ENCODE data around the gene FBXL14.
"Not testable (repeated sequence)": the region's sequence is repeated elsewhere in the genome, so short reads cannot be mapped to it uniquely, and the experiment has no call there.

FBXL14 gene

GRCh38 chr12:1619587-1619986, 25.2 kb upstream of the FBXL14 start:
- DNase-seq: no peak

GRCh38 chr12:1619159-1619558, 24.8 kb upstream of the FBXL14 start:
- no peak for DNase-seq

- no peak for DNase-seq
Observed at GRCh38 chr12:1618489-1618888, 24.1 kb upstream of the FBXL14 start.

DNA sequence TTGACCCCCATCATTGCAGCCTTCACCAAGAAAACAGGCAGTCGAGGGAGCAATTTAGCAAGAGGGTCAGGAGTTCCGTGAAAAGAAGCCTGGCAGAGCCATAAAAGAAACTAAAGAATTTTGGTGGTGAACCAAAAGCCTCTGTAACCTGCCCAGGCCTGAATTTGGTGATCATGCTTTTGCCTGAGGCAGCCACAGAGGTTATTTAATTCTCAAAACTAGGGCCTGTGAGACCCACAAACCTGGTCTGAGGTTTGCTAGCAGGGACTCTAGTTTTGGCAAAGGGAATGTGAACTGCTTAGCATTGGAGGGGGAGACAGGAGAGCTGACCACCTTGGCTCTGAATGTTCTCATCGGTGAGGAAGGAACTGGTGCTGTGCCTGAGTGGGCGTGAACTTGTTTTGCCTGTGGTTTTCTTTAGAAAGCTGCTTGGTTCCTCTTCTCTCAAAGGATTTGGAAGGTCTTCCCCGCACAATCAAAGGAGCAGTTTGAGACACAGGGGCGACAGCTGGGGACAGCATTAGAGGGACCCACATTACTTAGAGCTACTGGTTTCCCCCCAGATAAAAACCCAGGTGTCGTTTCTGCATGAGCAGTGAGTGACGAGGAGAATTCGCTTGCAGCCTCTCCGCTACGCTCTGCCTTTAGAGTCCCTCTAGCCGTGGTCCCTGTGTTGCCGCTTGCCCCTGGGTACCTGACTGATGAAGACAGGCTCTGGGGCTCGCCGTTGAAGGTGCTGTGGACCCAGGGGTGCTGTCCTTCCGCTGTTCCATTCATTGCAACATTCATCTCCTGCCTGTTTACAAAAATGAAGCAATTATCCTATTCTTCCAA, 22.1 kb upstream of the FBXL14 start:
- no peak for DNase-seq

GRCh38 chr12:1614360-1614759, 20.0 kb upstream of the FBXL14 start:
- no peak for DNase-seq

- DNase-seq: no peak
Observed at GRCh38 chr12:1613860-1614259, 19.5 kb upstream of the FBXL14 start.

GRCh38 chr12:1611803-1612572, 17.6 kb upstream of the FBXL14 start:
- DNase-seq: no peak

GRCh38 chr12:1610072-1610643, 15.8 kb upstream of the FBXL14 start:
- no peak for DNase-seq

DNA sequence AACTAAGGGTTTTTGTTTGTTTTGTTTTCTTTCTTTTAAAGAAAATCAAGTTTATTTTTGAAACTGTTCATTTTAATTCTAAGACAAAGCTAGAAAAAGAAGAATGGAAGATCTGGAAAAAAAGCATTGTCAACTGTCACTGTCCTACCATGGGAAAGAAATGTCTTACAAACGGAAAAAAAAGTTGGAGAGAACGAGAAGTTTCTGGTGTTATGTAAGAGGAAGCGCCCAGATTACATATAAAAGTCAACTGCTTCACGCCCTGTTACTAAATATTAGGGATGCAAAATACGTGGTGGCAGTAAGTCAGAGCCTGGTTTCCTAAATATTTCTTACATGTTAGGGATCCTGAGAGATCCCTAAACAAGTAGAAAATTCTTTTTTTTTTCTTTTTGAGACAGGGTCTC, 14.3 kb upstream of the FBXL14 start:
- DNase-seq: no peak

GRCh38 chr12:1607940-1608712, 13.7 kb upstream of the FBXL14 start:
- DNase-seq: no peak

GRCh38 chr12:1606021-1606622, 11.7 kb upstream of the FBXL14 start:
- DNase-seq: peak; percentile 62

DNA sequence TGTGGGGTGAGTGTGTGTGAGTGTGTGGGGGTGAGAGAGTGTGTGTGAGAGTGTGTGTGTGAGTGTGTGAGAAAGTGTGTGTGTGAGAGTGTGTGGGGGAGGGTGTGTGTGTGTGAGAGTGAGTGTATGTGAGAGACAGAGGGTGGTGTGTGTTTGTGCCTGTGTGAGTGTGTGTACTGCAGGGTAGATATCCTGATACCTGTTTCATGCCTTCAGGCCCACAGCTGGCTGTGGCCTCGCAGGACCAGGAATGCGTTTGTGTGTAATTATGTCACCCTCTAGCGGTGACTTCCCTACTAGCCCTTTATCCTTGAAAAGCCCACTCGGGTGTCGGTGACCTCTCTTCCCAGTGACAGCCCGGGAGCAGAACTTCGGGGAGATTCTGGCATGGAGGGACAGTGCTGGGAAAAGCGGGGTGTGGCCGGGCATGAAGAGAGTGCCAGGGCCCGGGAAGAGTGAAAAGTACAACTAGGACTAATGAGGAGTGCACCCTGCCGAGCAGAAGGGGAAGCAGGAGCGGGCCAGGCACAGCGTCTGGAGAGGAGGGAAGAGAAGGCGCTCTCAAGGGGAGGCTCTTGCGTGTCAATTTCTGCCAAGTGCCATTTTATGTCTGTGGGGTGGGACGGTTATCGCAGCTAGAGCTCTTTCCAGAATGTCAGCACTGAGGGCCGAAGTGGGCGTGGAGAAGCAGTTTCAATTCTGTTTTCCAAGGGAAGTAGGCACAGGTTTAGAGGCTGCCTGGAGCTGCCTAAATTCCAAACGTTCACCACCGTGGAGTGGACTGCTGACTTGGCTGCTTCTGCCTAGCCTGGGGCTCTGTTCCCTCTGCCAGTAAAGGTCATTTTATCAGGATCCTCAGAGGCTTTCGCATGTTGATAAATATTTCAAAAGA, 11.0 kb upstream of the FBXL14 start:
- DNase-seq: peak; percentile 76

- DNase-seq: no peak
Observed at GRCh38 chr12:1604464-1604863, 10.1 kb upstream of the FBXL14 start.

DNA sequence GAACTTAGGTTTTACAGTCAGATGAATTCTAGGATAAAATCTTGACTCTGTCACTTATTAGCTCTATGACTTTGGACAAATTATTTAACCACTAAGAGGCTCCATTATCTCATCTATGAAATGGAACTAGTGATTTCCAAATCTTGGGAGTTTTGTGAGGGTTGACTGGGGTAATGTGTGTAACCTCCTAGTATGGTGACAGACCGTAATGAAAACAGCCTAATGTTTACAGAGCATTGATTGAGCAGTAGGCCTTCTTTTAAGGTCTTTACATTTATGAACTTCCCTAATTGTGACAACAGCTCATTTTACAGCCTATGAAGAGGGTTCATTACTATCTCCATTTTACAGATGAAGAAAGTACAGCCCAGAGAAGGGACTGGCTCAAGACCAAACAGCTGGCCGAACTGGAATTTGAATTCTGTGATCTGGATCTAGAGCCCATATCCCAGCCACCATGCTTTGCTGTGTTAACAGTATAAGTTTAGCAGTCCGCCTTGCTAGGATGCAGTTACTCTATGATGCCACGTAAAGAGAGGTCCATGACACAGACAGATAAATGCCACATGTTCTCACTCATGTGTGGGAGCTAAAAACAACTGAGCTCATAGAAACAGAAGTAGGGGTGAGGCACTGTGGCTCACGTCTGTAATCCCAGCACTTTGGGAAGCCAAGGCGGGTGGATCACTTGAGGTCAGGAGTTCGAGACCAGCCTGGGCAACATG, 9.1 kb upstream of the FBXL14 start:
- no peak for DNase-seq

DNA sequence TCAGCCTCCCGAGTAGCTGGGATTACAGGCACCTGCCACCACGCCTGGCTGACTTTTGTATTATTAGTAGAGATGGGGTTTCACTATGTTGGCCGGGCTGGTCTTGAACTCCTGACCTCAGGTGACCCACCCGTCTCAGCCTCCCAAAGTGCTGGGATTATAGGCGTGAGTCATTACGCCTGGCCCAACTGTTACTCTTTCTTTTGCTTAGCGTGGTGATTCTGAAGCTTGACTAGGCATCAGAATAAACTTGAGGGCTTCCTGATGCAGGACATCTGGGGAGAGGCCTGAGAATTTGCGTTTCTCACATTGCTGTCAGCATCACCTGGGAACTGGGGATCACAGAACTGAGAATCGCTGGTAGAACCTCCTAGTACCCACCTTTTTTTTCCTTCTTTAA, 8.3 kb upstream of the FBXL14 start:
- DNase-seq: not testable (repeated sequence)

- DNase-seq: no peak
Observed at GRCh38 chr12:1598757-1599156, 4.4 kb upstream of the FBXL14 start.

GRCh38 chr12:1595690-1596347, 1.4 kb upstream of the FBXL14 start:
- no peak for DNase-seq

DNA sequence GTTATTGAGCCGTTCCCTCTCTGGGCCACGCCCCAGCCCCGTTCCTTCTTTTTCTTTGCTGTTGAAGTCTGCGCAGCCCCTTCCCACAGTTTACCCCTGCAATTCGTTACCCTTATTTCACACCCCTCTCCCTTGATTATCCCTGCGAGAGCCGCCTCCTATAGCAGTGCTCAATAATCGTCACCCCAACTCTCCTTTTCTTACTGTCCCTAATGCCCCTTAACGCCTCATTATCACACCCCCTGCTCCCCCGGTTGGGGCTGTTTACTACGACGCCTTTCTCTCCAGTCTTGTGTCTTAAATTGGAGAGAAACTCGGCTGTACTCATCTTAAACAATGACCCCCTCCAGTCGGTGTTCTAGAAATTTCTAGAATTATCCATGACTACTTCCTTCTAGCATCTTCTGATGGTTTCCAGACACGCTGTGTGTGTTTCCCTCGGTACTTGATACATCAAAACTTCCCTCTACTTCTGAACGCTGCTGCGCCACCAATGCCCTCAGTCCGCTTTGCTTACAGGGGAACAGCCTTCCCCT, 713 bp upstream of the FBXL14 start:
- no peak for DNase-seq

DNA sequence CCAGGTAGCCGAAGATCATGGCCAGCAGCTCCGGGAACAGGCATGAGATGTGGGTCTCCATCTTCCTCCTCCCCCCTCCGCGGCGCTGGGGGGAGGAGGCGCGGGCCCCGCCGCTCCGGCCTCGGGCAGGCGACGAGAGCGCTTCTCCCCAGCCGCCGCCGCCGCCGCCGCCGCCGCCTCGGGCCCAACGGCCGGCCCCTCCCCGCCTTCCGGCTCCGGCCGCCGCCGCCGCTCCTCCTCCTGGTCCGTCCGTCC, 448 bp downstream of the FBXL14 start:
- no peak for DNase-seq

All from CD4-positive, alpha-beta T cell treated with Interleukin-4 for 4 hours (primary cell).